GM19438 (cell line): ENCODE measurements around the gene MGST3.
"Not testable (repeated sequence)": the region's sequence is repeated elsewhere in the genome, so short reads cannot be mapped to it uniquely, and the experiment has no call there.

Experiments
- ATAC-seq: cut with Tn5 transposase; IDR thresholded peaks from one replicate; pipeline ENCODE4 v1.9.1; 2021; ENCODE audit warnings: low read depth; ENCODE audit not compliant: unreplicated experiment

MGST3 gene

DNA sequence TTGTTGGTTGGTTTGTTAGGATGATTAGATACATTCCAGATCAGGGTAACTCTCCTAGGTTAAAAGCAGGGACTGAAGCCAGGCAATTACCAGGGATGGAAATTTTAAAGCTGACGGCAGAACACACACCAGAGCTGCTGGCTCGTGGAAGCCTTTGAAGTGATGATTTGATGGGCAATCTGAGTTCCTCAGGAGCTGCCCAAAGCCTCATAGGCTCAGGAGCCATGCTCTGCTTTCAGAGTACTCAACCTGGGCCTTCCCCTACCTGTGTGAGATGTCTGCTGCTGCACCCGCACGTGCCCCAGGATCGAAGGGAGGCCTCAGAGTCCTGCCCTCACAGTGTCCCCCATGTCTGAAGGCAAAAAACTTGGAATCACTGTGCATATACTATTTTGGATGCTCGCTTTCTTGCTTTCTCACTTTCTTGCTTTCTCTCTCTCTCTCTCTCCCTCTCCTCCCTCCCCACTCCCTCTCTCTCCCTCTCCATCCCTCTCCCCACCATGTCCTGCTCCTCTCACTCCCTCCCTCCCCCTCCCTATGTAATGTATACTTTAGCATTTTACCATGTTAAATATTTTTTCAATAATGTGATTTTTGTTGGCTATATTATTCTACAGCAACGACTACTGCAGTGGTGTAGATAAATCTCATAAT, 18.0 kb downstream of the MGST3 start:
- ATAC-seq, result no peak

GRCh38 chr1:165650981-165651625, 20.1 kb downstream of the MGST3 start:
- ATAC-seq, result no peak

- not testable (repeated sequence) for ATAC-seq
These were observed 27.9 kb downstream of the MGST3 start for GRCh38 chr1:165658766-165659580.

DNA sequence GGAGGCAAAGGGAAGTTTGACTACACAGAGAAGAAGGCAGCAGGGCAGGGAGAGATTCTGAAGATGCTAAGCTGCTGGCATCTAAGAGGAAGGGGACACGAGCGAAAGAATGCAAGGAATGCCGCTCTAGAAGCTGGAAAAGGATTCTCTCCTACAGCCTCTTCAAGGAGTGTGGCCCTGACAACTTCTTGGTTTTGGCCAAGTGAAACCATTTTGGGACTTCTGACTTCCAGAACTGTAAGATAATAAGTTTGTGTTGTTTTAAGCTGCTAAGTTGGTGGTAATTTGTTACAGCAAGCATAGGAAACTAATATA, 28.5 kb downstream of the MGST3 start:
- no peak for ATAC-seq

GRCh38 chr1:165661703-165662102, 30.7 kb downstream of the MGST3 start:
- no peak for ATAC-seq

- no peak for ATAC-seq
These were observed 31.2 kb downstream of the MGST3 start for GRCh38 chr1:165662186-165662585.

DNA sequence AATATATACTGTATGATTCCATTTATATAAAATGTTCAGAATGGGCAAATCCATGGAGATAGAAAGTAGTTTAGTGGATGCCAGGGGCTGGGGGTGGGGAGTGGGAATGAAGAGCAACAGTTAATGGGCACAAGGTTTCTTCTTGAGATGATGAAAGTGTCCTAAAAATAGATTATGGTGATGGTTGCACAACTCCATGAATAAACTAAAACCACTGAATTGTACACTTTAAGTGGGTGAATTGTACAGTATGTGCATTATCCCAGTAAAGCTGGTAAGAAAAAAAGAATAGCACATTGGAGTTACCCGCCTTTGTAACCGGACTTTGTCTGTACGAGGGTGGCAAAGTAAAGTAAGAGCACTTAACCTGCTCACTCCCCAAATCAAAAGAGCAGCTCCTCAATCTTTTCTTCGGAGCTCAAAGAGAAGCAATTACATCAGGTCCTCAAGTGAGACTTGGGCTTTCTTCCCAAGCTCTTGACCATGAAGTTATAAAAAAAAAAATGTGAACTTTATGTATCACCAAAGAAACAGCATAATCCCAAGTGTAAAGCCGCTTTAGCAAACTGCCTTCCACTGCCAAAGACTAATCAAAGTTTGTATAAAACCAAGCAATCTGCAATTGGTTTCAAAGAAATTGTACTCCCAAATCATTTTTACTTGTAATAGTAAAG, 35.3 kb downstream of the MGST3 start:
- ATAC-seq, result no peak

DNA sequence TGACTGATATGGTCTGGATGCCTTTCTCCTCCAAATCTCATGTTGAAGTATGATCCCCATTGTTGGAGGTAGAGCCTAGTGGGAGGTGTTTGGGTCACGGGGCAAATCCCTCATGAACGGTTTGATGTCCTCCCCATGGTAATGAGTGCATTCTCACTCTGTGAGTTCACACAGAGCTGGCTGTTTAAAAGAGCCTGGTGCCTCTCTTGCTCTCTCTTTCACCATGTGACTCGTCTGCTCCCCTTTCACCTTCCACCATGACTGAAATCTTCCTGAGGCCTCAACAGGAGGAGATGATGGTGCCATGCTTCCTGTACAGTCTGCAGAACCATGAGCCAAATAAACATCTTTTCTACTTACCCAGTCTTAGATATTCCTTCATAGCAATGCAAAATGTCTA, 37.1 kb downstream of the MGST3 start:
- no peak for ATAC-seq

DNA sequence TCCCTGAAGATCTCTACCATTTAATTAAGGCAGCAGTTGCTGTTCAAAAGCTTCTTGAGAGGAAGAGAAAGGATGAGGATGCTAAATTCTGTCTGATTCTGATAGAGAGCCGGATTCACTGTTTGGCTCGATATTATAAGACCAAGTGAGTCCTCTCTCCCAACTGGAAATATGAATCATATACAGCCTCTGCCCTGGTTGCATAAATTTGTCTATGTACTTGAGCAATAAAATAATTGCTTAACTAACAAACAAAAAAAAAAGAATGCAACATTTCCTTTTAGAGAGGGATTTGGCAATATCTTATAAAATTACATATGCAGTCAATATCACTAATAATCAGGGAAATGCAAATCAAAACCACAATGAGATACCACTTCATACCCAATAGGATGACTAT, 40.5 kb downstream of the MGST3 start:
- no peak for ATAC-seq

GRCh38 chr1:165674599-165674998, 43.6 kb downstream of the MGST3 start:
- ATAC-seq, result no peak

DNA sequence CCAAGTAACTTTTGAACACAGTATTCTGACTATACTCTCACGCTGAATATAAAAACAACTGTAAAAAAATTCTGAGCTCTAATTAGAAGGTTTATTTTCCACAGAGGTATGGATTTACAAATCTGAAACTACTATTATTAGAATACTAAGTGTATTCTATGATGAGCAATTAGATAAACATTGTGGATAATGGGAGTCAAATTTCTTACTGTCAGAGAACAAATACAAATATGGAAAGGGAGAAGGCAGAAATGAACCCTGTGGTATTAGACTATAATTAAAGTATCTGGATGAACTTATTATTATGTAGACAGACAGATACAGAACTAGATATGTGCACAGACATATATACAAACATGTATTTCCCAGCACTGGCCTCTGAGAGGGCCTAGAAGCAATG, 44.8 kb downstream of the MGST3 start:
- no peak for ATAC-seq

GRCh38 chr1:165678509-165678908, 47.5 kb downstream of the MGST3 start:
- ATAC-seq, result no peak

DNA sequence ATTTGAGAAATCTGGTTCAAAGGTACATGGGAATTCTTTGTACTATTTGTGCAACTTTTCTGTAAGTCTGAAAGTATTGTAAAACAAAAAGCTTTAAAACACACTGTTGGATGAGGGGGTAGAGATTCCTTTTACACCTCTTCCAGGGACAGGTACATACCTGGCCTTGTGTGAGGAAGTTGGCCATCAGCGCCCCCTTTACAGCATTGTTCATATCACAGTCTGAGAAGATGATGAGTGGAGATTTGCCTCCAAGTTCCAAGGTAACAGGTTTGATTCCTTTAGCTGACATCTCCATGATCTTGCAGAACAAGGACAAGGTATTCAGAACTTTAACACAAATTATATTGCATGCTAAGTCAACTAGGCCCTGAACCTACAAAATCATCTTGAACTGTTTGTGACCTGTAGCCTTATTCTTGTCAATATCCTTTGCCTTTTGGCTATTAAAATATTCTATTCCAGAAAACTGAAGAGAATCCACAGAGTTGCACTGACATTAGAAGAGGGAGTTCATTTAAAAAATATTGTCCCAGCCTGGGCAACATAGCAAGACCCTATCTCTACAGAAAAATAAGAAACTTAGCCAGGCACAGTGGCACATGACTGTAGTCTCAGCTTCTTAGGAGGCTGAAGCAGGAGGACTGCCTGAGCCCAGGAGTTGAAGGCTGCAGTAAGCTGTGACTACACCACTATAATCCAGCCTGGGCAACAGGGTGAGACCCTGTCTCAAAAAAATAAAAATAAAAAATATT, 48.4 kb downstream of the MGST3 start:
- no peak for ATAC-seq

DNA sequence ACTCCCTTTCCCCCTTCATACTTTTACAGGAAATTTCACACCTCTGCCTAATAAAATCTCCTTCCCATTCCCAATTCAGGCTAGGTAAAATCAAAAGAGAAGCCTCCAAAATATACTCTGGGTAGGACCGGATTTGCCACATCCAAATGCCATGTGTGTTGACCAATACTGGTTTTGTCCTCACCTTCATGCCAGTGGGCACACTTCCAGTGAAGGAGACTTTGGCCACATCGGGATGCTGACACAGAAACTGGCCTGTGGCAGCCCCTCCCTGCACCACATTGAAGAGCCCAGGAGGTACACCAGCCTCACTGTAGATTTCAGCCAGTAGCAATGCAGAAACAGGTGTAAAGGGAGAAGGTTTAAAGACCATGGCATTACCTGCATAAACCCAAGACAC, 49.3 kb downstream of the MGST3 start:
- ATAC-seq, result no peak

GRCh38 chr1:165680773-165681172, 49.7 kb downstream of the MGST3 start:
- not testable (repeated sequence) for ATAC-seq

DNA sequence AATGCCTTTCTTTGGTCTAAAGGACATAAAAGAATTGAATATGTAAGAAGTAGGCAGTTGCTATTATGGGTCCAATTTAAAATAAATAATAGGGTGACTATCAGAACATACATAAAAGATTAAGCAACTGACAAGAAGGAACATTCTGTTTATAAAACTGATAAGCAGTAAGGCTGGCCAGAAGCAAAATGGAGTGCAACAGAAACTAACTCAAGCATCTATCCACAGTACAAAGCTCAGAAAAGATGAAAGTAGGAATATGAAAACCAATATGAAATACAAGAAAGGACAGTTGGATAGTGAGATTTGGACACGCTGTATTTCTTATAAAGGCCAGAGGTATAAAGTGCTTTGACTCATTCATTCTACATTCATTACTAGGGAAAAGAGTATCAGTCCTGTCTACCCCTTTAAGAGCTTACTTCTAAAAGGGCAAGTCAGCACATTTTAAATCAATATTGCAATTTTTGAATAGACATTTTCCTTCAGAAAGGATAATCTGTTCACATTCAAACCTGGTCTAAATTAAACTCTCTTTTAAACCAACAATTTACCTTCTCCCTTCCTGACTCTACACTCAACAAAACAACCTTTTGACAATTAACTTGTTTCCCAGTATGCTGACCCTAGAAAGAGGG, 52.9 kb downstream of the MGST3 start:
- no peak for ATAC-seq

DNA sequence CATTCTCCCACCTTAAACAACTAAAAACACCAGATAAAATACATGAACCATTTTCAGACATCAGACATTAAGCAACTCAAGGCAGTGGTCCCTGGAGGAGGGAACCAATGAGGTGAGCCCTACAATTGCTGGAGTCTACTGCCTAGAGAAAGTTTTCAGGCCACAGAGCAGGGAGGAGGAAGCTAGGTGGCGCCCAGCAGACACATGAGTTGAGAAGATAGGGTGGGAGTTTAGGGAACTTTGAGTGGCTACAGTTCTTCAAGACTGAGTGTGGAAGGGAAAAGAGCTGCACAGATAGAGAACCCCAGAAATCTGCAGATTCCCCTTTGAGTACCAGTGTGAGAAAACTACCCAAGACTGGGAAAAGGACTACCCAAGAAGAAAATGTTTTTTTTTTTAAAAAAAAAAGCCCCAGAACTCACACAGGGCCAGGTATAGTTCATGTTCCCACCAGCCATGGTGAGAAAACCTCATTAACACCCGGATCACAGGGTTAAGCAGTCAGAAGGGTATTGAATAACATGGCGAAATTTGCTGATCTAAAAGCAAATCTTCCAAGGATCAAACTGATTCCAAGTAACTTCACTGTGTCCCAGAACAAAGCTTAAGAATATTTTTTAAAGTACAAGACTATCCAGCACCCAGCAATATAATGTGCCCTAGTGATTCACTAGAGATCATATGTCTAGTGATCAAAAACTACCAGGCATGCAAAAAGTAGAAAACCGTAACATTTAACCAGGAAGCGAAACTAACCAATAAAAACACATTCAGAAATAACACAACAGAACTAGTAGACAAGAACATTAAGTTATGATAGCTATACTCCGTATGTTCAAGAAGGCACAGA, 55.3 kb downstream of the MGST3 start:
- ATAC-seq, result no peak

DNA sequence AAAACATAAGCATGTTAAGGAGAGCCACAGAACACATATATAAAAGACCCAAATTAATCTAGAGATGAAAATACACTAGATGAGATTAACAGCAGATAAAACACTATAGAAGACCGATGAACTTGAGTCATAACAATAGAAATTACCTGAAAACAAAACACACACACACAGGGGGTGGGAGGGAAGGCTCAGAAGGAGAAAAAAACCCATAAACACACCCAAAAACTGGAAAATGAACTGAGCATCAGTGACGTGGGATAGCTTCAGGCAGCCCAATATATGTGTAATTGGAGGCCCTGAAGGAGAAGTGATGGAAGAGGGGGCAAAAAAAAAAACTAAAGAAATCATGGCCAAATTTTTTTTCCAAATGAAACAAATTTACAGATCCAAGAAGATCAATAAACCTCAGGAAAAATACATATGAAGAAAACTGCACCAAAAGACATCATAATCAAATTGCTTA, 56.0 kb downstream of the MGST3 start:
- no peak for ATAC-seq

- no peak for ATAC-seq
These were observed 57.0 kb downstream of the MGST3 start for GRCh38 chr1:165688046-165688445.
